ENCODE data around the gene GRID1. TPM values are rescaled to one million over a fixed set of nuclear protein-coding genes. Genes with fewer than 3 reads are reported as not detected.

GRID1 gene
- total RNA-seq, 4 donors from 2014 or later, result 0.40 to 1.9 (median 1.00) TPM

GRCh38 chr10:86168256-86168655 is 198.3 kb downstream of the GRID1 start:
- no peaks in the 10 kb centered on the region for H3K27me3 ChIP-seq
- WGBS, 2 donors (ENCODE audit: low coverage in 1 of 2), result 68% methylated on average over 7 of the region's 7 CpGs; no CpG with 5 or more reads in 1 of the 2 donors
- DNase-seq, result peak; percentile 20
- no peaks in the 10 kb centered on the region for H3K9me3 ChIP-seq
- H3K36me3 ChIP-seq, result no peaks in the 10 kb centered on the region
- H3K27ac ChIP-seq, result no peak overlapping the region
- in situ Hi-C loops (cut with MboI; ENCODE audit: low pct_ligation_motif_present in 1 of 4, low pct_unique_long_range_greater_than_20kb in 1 of 4, low sequenced_read_pairs in 3 of 4), result no loop called here
- H3K4me3 ChIP-seq, result no peak overlapping the region
- TF ChIP-seq EP300 (IDR thresholded peaks at IDR 0.05; ENCODE audit: low read depth) (no peak), POLR2A (IDR thresholded peaks at IDR 0.05) (no peak), CTCF (IDR thresholded peaks at IDR 0.05) (no peak), POLR2AphosphoS5 (IDR thresholded peaks at IDR 0.05) (no peak)
- H3K4me1 ChIP-seq, result peaks cover 0 to 14% (median 10%) of the 10 kb centered on the region in 4 donors
- intact Hi-C loops (cut with DNase I; ENCODE audit: low total_unique reads), result no loop called here

DNA sequence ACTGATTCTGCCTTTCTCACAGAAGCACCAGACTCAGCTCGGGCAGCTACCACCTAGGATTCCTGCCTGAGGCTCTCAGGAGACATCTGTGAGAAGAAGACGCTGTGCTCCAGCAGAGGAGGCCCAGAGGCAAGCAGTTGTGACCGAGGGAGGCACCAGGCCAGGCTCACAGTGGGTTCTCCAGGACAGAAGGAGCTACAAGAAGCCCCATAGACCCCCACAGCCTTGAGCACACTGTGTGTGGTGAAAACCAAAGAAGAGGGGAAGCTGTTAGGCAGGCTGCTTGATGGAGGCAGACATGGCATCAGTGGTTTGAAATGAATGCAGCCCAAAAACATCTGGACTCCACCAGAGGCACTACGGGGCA is 198.8 kb downstream of the GRID1 start:
- H3K4me1 ChIP-seq, result peaks cover 0 to 17% (median 10%) of the 10 kb centered on the region in 4 donors
- H3K27me3 ChIP-seq, result no peaks in the 10 kb centered on the region
- no peak for DNase-seq
- no peaks in the 10 kb centered on the region for H3K36me3 ChIP-seq
- no peak for TF ChIP-seq POLR2A (IDR thresholded peaks at IDR 0.05)
- TF ChIP-seq POLR2AphosphoS5 (IDR thresholded peaks at IDR 0.05), result no peak
- no peak for TF ChIP-seq CTCF (IDR thresholded peaks at IDR 0.05)
- no peak for TF ChIP-seq EP300 (IDR thresholded peaks at IDR 0.05; ENCODE audit: low read depth)
- intact Hi-C loops (cut with DNase I; ENCODE audit: low total_unique reads), result no loop called here
- no peaks in the 10 kb centered on the region for H3K9me3 ChIP-seq
- no peak overlapping the region for H3K4me3 ChIP-seq
- in situ Hi-C loops (cut with MboI; ENCODE audit: low pct_ligation_motif_present in 1 of 4, low pct_unique_long_range_greater_than_20kb in 1 of 4, low sequenced_read_pairs in 3 of 4), result no loop called here
- 83% methylated on average over 4 of the region's 4 CpGs; no CpG with 5 or more reads in 1 of the 2 donors for WGBS, 2 donors (ENCODE audit: low coverage in 1 of 2)
- H3K27ac ChIP-seq, result no peak overlapping the region

DNA sequence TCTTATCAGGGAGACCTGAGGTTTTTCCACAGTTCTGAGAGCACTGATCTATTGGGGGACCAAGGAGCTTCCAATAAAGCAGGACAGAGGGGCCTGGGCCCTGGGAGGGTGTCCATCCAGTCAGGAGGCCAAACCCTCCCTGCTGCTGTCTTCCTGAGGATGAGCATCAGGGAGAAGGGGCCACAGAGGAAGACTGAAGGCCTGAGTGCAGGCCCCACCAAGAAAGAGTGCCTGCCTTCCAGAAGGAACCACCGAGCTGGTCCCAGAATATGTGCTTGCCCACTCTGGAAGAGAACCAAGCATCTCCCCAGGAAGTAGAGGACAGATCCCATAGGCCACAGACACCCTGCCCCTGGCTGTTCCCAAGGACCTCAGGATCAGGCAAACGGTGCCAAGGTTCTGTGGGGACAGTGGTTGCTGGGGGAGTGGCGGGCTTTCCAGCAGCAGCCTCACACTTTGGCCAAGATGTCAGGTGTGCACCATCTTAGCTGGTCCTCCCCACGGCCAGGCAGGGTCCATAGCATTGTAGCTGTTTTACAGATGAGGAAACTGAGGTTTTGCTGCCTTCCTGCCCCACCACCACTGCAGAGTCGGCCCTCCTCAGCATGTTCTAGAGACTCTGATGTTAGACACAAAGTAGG is 199.4 kb downstream of the GRID1 start:
- H3K36me3 ChIP-seq, result no peaks in the 10 kb centered on the region
- H3K27ac ChIP-seq, result no peak overlapping the region
- no peak overlapping the region for H3K4me3 ChIP-seq
- no peak for DNase-seq
- no peaks in the 10 kb centered on the region for H3K27me3 ChIP-seq
- in situ Hi-C loops (cut with MboI; ENCODE audit: low pct_ligation_motif_present in 1 of 4, low pct_unique_long_range_greater_than_20kb in 1 of 4, low sequenced_read_pairs in 3 of 4) (no loop called here), intact Hi-C loops (cut with DNase I; ENCODE audit: low total_unique reads) (no loop called here)
- H3K9me3 ChIP-seq, result no peaks in the 10 kb centered on the region
- H3K4me1 ChIP-seq, result peaks cover 0 to 17% (median 10%) of the 10 kb centered on the region in 4 donors
- 82% methylated on average over 5 of the region's 5 CpGs; no CpG with 5 or more reads in 1 of the 2 donors for WGBS, 2 donors (ENCODE audit: low coverage in 1 of 2)
- TF ChIP-seq EP300 (IDR thresholded peaks at IDR 0.05; ENCODE audit: low read depth), result no peak
- no peak for TF ChIP-seq POLR2A (IDR thresholded peaks at IDR 0.05)
- TF ChIP-seq POLR2AphosphoS5 (IDR thresholded peaks at IDR 0.05), result no peak
- TF ChIP-seq CTCF (IDR thresholded peaks at IDR 0.05), result no peak

DNA sequence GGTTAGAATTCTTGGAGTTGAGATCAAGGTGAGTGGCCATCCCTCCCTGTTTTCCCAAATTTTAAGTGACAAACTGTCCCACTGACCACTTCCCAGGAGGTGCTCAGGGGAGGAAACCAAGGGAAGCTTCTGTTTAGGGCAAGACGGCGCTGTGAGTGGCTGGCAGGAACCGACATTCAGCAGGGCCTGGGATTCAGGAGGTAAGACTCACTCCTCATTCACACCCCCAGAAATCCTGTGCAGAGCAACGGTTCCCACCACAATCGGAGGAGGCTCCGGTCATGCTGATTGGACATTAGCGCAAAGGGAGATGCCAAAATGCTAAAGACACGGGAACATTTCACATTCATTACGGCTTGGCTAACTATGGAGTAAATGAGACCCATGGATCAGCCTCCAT is 200.9 kb downstream of the GRID1 start:
- H3K27ac ChIP-seq, result no peak overlapping the region
- no peaks in the 10 kb centered on the region for H3K27me3 ChIP-seq
- intact Hi-C loops (cut with DNase I; ENCODE audit: low total_unique reads) (no loop called here), in situ Hi-C loops (cut with MboI; ENCODE audit: low pct_ligation_motif_present in 1 of 4, low pct_unique_long_range_greater_than_20kb in 1 of 4, low sequenced_read_pairs in 3 of 4) (no loop called here)
- H3K4me1 ChIP-seq, result peaks cover 0 to 17% (median 10%) of the 10 kb centered on the region in 4 donors
- H3K4me3 ChIP-seq, result no peak overlapping the region
- no peaks in the 10 kb centered on the region for H3K9me3 ChIP-seq
- no peaks in the 10 kb centered on the region for H3K36me3 ChIP-seq
- WGBS, 2 donors (ENCODE audit: low coverage in 1 of 2), result 90 to 92% methylated on average over 6 to 9 of the region's 9 CpGs
- DNase-seq, result no peak
- TF ChIP-seq POLR2A (IDR thresholded peaks at IDR 0.05) (no peak), CTCF (IDR thresholded peaks at IDR 0.05) (no peak), POLR2AphosphoS5 (IDR thresholded peaks at IDR 0.05) (no peak), EP300 (IDR thresholded peaks at IDR 0.05; ENCODE audit: low read depth) (no peak)
